Bone marrow (tissue), 2 donors: ENCODE data around the gene KCNJ4.

Experiments
- DNase-seq, 2 donors: peaks; one replicate each; lab custom pipeline; 2025; lab: John Stamatoyannopoulos, UW

The KCNJ4 gene

DNA sequence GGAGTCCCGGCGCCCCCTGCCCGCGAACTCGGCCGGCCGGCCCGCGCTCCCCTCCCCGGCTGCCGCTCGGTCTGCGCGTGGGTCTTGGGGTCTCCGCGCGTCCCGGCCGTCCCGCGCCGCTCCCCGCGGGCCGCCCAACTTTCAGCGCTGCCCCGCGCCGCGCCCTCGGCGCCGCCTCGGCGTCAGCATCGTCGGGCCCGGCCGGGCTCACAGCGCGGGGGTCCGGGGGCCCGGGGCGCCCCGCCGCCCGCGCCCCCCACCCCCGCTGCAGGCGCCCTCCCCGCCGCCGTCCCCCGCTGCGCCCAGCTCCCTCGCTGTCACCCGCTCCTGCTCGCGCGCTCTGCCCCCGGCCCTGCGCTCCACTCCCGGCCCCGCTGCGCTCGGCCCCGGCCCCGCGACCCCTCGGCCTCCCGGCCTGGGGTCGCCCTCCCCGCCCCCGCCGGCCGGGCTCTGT lies at the start of gene KCNJ4:
TSS of gene KCNJ4 (minus strand) at position 124 of the 454 bp plus-strand sequence. CDS start 27,067 bp downstream, outside the sequence.
- DNase-seq: no peak

DNA sequence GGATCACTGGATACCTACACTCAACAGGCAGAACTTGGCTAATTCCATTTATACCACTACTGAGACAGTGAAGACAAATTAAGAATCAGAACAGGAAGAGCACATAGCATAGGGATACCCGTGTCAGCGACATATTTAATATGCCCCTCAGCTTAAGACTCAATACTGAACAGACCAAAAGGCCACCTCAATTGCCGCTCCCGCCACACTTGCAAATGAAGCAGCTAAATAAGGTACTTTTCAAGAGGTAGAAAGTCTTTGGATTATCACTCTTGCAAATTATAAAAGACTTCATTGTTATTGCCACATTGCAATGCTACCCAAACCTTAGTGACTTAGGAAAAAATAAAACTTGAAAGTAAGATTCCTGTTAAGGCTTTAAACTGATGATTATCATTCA lies 48.0 kb upstream of the KCNJ4 start:
- no peak for DNase-seq

DNA sequence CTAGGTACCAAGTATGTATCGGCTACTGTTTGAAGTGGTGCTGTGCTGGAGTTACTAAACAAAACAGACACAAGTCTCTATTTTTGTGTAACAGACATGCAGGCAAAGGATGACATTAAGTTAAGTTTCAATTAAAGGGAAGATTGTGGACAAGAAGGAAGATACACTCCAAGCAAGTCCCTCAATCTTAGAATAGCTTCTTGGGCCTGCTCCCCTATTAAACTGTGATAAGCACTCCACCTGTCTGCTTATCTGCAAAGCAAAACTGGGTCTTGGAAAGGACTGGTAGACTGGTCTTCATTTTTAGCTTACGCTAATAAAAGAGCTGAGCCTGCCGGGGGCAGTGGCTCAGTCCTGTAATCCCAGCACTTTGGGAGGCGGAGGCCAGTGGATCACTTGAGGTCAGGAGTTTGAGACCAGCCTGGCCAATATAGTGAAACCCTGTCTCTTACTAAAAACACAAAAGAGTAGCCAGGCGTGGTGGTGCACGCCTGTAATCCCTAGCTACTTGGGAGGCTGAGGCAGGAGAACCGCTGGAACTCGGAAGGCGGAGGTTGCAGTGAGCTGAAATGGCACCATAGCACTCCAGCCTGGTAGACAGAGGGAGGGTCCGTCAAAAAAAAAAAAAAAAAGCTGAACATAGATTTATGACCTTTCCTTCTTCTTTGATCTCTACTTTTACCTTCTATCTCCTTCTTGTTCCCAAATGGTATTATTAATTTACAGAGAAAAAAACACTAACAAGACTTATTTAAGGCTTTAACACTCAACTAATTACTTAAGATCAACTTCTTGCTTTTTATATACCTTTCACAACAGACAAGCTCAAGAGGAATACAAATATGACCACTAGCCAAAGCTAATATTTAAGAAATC lies 47.0 kb upstream of the KCNJ4 start:
- DNase-seq: no peak

DNA sequence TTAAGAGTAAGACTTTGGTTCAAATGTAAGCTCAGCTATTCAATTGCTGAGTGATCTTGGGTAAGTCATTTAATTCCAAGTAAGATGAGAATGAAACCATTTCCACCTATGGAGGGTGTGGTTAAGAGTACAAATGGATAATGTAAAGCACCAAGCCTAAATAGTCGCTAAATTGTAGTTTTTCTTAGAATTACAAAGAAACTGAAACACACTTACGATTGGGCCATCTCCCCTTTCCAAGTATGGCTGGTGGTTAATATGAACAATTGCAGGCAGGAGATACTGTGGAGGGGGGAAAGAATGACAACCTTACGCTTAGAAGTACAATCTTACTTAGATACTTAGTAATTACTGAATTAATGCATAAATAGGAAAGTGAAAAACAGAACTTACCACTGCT lies 42.9 kb upstream of the KCNJ4 start:
- no peak for DNase-seq

DNA sequence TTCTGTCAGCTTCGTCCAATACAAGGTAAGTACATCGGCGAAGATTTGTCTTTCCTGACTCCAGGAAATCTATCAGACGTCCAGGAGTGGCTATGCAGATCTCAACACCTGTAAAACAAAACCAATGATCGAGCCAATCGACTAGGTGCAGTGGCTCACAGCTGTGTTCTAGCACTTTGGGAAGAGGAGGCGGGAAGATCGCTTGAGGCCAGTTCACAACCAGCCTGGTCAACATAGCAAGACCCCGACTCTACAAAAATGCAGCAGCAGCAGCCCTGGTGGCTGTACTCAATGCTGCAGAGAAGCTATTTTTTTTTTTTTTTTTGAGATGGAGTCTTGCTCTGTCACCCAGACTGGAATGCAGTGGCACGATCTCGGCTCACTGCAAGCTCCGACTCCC lies 39.9 kb upstream of the KCNJ4 start:
- no peak for DNase-seq

DNA sequence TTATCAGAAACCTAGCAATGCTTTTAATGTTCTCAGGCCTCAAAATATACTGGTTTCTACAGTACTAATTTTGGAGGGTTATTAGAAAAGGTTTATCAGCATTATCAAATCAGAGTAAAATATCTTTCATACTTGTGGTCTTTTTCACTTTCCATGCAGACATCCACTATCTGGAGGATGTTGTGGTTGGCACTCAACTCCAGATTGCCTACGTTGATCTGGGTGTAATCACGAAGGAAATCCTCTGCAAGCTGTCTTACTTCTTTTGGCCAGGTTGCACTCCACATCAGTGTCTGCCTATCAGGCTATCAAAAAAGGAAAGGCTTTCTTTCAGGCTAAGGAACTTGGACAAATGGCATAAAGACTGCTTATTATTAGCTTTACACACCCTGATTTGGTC lies 39.5 kb upstream of the KCNJ4 start:
- DNase-seq: no peak

DNA sequence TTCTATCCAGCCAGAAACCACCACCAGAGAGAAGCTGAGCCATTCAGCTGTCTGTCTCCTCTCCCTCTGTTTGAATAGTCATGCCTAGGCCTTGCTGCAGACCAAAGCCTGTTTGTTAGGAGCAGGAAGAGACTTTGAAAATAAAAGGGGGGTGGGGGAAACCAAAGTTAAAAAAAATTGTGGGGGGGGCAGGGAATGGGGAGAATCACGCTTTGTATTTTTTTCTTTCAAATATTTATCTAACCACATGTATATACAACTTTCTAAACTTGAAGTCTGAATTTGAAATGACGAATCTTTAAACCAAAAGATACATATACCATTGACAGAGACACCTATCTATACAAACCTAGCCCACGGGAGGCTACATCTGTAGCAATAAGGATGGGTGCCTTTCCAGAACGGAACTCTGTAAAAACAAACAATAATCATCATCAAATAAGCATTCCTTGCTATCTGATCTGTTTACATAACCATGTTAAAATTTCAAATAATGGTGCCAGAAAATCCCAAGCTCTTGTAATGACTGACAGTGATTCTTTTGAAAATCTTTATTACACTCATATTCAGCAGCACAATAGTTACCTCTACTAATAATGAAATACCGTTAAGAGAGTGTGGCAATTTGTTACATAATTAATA lies 36.8 kb upstream of the KCNJ4 start:
- no peak for DNase-seq

DNA sequence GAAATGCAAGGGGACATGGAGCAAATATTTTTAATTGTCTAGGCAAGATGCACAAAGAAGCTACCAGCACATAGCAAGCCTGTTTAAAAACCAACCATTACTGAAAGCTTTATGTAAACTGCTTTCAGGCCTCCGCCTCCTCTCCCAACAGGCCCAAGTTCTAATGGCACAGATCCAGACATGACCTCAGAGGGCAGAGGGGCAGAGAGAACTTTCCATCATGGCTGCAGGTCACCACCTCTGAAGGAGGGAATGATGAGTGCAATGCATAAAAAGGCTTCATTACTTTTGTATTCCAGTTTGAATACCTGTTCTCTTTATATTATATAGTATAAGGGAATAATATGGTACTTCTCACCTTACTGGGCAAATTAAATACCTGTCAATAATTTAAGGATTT lies 35.9 kb upstream of the KCNJ4 start:
- DNase-seq: no peak

DNA sequence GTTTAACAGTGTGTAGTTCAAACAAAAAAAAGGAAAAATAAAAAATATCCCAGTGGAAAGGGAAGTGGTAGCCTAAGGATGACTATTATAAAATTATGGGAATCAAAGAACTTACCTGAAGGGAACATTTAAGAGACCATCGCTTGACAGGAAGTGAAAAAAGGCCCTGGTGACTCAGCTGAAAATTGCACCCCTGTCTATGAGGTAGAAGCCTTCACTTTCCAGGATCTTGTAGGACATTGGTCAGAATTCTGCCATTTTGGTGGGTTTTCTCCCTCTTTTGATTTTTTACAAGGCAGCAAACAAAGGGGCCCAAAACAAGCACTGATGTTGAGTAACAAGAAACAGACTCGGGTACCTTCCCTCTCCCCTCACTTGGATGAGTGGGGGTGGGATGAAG lies 35.5 kb upstream of the KCNJ4 start:
- DNase-seq: no peak

DNA sequence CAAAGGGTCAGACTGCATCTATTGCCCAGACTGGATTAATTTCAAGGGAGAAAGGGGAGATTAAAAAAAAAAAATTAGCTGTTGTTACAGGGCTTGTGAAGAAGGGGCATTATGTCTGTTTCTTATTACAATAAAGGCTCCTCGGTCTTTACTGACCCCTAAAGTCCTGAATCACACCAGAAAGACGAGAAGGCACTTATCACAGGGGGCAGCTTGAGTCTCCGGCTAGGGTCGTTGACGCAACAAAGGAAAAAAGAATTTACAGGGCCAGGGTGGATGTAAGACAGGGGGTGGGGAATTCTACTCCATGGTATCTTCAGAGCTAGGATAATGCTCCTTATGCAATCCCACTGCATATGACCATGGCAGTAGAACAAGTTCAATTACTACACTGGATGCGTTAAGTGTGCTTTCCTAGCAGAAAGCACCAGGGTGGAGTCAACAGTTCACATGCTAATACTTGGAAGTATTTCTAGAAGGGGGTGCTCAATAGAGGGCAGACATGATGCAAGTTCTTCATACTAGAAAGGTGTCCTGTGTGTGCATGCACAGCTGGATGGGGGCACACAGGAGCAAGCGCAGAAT lies 34.7 kb upstream of the KCNJ4 start:
- no peak for DNase-seq

DNA sequence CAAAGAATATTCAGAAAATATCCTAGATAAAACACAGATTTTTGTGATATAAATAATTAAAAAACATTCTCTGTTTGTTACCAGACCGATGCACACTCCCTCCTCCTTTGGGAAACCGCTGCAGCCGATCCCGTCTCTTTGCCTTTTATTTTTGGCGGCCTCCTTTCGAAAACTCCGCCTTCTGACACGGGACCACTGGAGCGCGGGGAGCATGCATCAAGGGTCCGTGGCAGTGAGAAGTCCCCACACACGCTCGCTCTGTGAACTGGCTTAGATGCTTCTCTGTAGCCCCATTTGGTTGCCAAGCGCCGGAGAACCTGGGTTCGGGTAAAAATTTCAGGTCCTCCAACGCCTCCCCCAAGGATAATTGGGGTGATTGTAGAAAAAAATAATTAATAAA lies 34.1 kb upstream of the KCNJ4 start:
- DNase-seq: no peak

DNA sequence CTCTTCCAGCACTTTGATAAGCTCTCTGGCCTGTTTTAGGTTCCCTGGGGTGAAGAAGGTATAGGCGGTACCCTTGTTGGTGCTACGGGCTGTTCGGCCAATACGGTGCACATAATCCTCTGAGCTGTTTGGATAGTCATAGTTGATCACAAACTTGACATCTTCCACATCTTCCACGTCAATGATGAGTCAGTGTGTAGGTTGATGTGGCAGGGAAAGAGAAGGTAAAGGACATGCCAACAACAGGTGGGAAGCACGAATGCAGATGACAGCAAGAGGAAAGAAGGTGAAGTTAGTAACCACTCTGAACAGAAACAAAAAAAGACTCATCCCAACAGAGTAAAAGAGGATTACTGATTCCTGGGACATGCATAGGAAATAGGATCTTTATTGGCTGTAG lies 32.9 kb upstream of the KCNJ4 start:
- no peak for DNase-seq

DNA sequence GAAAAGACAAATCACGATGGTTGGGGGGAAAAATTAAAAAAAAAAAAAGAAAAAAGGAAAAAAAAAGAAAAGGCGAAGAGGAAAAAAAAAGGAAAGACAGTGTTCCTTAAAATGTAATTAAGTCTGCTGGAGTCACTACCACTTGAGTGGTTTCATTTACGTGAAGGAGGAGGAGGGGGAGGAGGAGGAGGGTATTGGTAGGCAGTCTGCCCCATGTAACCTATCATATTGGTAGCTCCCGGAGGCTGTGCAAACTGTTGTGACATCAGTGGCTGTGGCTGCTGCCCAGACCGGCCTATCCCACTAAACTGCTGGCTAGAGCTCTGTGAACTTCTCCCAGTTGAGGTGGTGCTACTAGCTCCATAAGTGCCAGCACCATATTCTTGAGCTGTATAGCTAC lies 30.8 kb upstream of the KCNJ4 start:
- no peak for DNase-seq

DNA sequence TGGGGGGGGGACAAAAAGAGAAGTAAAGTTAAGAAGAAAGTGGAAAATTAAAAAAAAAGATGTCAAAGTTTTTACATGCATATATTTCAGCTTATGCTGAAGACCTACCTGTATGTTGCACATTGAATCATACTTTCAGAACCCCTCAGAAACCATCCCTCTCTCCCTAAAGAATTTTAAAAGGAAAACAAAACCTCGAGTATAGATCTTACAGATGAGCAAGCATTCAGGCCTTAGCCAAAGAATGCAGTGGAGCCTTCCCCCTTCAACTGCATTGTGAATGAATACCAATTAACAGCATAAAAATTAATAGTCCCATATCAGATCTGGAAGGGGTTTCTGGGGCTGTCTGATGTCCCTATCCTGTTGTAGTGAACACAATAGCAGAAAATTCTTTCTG lies 29.2 kb upstream of the KCNJ4 start:
- no peak for DNase-seq

DNA sequence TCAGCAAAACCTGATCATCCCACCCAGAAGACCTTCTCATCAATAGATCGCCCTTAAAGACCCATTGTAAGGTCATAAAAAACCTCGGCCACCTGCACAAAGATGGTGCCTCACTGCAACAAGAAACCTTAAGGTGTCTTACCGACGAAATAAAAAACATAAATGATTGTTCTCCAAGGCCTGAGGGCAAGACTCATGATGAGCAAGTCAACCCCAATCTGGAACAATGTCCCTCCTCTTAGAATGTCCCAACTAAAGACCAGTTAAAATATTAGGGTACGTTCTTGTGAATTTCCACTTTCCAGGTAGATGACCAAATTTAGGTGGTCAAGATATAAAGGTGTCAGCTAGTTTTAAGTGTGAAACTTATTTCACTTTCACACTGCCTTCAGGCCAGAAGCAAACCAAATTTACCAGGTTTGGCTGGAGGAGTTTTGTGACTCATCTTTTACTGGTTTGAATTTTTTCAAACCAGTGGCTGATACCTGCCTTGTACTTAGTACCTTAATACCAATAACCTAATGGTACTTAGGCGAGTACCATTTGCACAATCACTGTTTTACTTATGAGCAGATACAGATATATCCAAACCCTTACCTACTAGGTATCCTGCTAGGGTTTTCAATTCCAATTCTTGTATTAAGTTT lies 27.8 kb upstream of the KCNJ4 start:
- no peak for DNase-seq

DNA sequence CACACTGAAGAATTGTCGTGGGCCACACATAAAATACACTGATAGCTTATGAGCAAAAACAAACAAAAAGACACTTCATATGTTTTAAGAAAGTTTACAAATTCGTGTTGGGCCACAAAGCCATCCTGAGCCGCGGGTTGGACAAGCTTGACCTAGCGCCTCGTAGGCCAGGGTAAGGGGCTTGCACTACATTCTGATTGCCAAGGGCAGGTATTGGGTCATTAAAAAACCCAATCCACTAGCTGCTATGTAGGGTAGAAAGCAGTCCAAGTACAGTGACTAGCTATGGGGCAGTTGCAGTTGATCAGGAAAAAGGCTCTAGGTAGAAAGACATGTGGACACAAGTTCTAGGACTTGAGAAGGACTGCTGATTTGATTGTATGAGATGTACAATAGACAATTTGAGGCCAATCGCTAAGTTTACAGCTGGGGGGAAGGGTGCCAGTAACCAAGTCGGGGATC lies 26.9 kb upstream of the KCNJ4 start:
- DNase-seq: no peak

DNA sequence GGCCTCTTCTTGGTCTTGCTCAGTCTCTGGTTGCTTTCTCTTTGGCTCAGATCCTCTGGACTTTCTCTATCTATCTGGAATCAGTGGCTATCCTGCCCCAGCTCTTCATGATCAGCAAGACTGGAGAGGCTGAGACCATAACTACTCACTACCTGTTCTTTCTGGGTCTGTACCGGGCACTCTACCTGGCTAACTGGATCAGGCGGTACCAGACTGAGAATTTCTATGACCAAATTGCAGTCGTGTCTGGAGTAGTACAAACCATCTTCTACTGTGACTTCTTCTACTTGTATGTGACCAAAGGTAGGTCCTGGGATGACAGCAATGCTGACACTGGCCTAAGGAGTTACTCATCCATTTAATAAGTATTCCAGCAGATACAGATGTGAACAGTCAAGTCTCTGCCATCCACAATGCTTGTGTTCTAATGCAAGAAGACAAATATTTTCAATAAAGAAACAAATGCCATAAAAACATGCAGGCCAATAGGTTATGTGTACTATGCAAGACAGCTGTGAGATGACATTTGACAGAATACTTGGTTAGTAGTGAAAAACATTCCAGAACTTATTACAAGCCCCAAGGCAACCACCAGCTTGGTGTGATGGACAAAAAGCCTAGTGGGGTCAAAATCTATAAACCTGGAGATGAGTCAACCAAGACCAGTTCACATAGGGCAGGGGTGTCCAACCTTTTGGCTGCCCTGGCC lies 26.3 kb upstream of the KCNJ4 start:
- DNase-seq: no peak

DNA sequence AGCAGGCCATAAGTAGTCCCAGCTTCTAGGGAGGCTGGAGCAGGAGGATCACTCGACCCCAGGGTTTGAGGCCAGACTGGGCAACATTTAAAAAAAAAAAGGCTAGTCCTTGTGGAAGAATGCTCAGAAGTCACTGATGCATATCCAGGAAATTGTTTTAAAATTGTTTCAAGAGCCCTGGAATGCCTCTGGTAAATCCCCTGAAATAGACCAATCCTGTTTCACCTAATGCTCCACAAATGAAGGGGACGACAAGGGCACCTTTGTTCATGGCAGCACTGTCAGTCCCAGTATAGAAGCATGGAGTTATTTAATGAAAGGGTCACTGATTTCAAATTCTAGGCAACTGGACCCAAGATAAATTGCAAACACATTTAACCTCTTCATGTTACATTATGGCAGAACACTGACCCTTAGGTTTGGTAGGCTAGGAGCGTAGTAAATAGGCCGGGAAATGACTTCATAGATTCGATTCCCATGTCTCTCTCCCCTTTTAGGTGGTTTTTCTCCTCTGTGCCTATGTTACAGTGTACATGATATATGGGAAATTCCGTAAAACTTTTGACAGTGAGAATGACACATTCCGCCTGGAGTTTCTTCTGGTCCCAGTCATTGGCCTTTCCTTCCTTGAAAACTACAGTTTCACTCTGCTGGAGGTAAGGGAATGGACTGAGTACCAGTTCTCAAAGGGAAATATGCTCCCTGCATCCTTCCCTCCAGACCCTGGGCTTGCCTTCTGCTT lies 24.3 kb upstream of the KCNJ4 start:
- no peak for DNase-seq

DNA sequence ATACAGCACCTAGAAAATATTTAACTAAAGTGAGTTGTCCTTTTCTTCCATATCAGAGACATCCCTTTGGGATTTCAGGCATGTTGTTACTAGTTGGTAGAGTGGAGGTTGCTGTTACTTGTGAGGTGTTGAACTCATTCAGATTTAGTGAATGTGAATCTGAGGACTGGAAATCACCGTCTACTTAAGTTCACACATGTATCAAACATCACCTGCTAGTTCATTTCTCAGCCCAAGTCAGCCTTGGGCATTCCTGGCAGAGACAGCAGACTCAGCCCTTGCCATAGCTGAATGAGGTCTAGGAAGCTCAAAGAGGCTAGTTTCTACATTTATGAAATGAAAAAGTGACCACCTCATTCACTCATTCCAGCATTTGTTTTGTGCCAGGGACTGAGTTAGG lies 22.6 kb upstream of the KCNJ4 start:
- DNase-seq: no peak

DNA sequence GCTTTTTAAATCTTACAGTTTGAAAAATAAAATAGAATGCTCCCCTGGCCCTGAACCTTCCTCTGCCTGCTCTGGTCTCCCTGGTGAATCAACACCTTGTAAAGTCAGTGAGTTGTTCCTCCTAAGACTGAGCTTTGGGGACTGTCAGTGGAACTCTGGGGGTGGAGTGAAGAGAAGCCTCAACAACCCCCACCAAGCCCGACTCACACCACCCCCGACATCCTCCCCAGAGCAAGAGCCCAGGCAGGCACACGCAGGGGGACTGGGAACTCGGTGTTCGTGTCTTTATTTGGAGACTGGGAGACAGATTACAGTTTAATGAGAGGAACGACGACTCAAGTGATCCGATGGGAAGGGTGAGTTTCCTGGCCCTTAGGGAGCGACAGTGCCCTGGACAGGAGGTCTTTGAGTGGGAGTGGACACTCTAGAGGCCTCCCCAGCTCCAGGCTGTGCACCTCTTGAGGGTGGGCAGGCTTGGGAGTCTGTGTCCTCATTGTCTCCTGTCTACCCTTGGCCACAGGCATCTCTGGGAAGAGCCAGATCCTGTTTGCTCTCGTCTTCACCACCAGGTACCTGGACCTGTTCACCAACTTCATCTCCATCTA lies 19.1 kb upstream of the KCNJ4 start:
- DNase-seq: no peak

DNA sequence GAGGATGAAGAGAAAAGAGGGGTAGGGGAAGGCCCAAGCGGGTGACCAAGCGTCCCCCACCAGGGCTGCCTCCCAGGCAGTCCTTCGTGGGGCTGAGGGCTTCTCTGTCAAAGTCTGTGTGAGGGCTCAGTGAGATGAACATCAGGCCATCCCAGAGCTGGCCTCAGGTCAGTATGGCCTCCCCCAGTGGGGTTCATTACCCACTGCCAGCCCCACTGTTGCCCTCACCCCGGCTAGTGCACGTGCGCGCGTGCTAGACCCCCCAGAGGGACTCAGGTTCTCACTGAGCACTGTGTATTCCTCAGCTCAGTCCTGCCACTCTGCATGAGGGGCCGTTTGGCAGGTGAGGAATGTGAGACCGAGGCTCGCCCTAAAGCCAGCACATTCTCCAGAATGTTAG lies 16.2 kb upstream of the KCNJ4 start:
- DNase-seq: no peak
